A549 (cell line): ENCODE data around the gene VWCE. TPM values are rescaled to one million over a fixed set of nuclear protein-coding genes. Genes with fewer than 3 reads are reported as not detected.

Experiments
- ATAC-seq, 2 experiments: fragments of 200-7000 bp in 1 of 2; fragments of >200 bp in 1 of 2; cut with Nextera tagmentation in 1 of 2; cut with Tn5 transposase in 1 of 2; 3 replicates each; pipeline versions ENCODE4 v1.8.0 to v1.9.1; 2018 to 2020; ENCODE audit warnings: mild to moderate bottlenecking in 1 of 2, moderate library complexity in 1 of 2
- CTCF ChIA-PET: fragments of 300-600 bp; sonication (Branson Sonifier 250); formaldehyde crosslinking; extraction: SDS; loops from one replicate; lab custom pipeline; 2021; ENCODE audit warnings: antibody characterized with exemption, inconsistent platforms; lab: Yijun Ruan, JAX
- POLR2A ChIA-PET: fragments of 350-600 bp; formaldehyde crosslinking; extraction: SDS; loops from one replicate; lab custom pipeline; 2021; ENCODE audit warnings: antibody characterized with exemption, inconsistent platforms; lab: Yijun Ruan, JAX
- DNase-seq, 2 experiments: peaks; one replicate each; pipeline versions ENCODE4 v3.0.0 to v3.0.0-alpha.2; 2011 to 2016; ENCODE audit warnings: low read depth in 1 of 2, low spot score in 1 of 2
- FAIRE-seq: peaks from 2 replicates; lab custom pipeline; 2011; peaks lifted over from hg19 to GRCh38; lab: Jason Lieb, UNC
- H3K27ac ChIP-seq, 2 experiments: fragments of >200 bp; sonication (Bioruptor Twin); formaldehyde crosslinking; 3 replicates each; pipeline ENCODE4 v1.5.1; 2016 to 2017
- H3K4me1 ChIP-seq: fragments of >200 bp; sonication (Bioruptor Twin); formaldehyde crosslinking; 3 replicates; pipeline ENCODE4 v1.6.1; 2016
- H3K4me2 ChIP-seq: fragments of >200 bp; sonication (Bioruptor Twin); formaldehyde crosslinking; 3 replicates; pipeline ENCODE4 v1.6.1; 2016
- H3K4me3 ChIP-seq: fragments of >200 bp; sonication (Bioruptor Twin); formaldehyde crosslinking; 3 replicates; pipeline ENCODE4 v1.5.1; 2016
- H3K9me3 ChIP-seq: fragments of >200 bp; sonication (Bioruptor Twin); formaldehyde crosslinking; 3 replicates; pipeline ENCODE4 v1.6.1; 2016
- FOSL2 ChIP-seq, 2 experiments: fragments of 450-650 bp in 1 of 2; fragments of >200 bp in 1 of 2; sonication (Bioruptor Twin) in 1 of 2; formaldehyde crosslinking; IDR thresholded peaks; 2 replicates each; pipeline versions ENCODE4 v1.5.0 to v1.6.1; 2016 to 2020; ENCODE audit warnings: mild to moderate bottlenecking in 1 of 2, moderate library complexity in 1 of 2
- HMGXB4 ChIP-seq: fragments of 250-450 bp; sonication (Bioruptor Pico); IDR thresholded peaks from 2 replicates; pipeline ENCODE4 v1.5.0; 2021; ENCODE audit warnings: mild to moderate bottlenecking, moderate library complexity, borderline replicate concordance
- KDM1A ChIP-seq: fragments of 200-600 bp; sonication (generic); IDR thresholded peaks from 2 replicates; pipeline ENCODE4 v1.6.1; 2016; ENCODE audit warnings: low read depth, mild to moderate bottlenecking
- MAX ChIP-seq: IDR thresholded peaks from 2 replicates; pipeline ENCODE4 v1.6.1; 2012
- MYC ChIP-seq: IDR thresholded peaks from 2 replicates; pipeline ENCODE4 v1.6.1; 2012; ENCODE audit warnings: mild to moderate bottlenecking, inconsistent platforms, low read length, improper control_type of control experiment, borderline replicate concordance
- POLR2AphosphoS2 ChIP-seq: conservative IDR thresholded peaks from 2 replicates; pipeline ENCODE4 v1.6.1; 2012; ENCODE audit warnings: low read length, improper control_type of control experiment, inconsistent platforms
- RFX5 ChIP-seq: fragments of 450-650 bp; IDR thresholded peaks from 2 replicates; pipeline ENCODE4 v1.7.1; 2014; ENCODE audit warnings: antibody characterized with exemption, mild to moderate bottlenecking, moderate library complexity
- ZC3H11A ChIP-seq: fragments of 450-650 bp; IDR thresholded peaks from 2 replicates; pipeline ENCODE4 v1.6.1; 2014; ENCODE audit warnings: antibody characterized with exemption, mild to moderate bottlenecking
- ZNF302 ChIP-seq: fragments of 250-450 bp; sonication (Bioruptor Pico); IDR thresholded peaks from 2 replicates; pipeline ENCODE4 v1.9.0; 2021; ENCODE audit warnings: inconsistent platforms, mild to moderate bottlenecking, moderate library complexity
- WGBS: methylation state at CpG from one replicate; pipeline ENCODE4 v1.1.6; 2017; ENCODE audit errors: missing lambda C conversion rate; 5-methylcytosine and 5-hydroxymethylcytosine counted together
- polyA plus RNA-seq, 4 experiments: library from polyadenylated mRNA; depleted of rRNA in 3 of 4; stranded (reverse); fragments of >200 nt; fragmentation: RNase III in 1 of 4; extraction: RNeasy Plus Mini Kit Qiagen cat#74134 plus additional on column Dnase treatment in 1 of 4; gene quantifications; 2 replicates in 3 of 4; 3 replicates in 1 of 4; pipeline ENCODE4 v1.2.3, GENCODE V29; 2011 to 2017

The VWCE gene
- polyA plus RNA-seq, 2 of the 4 experiments (the other 2 are of a cell fraction), result 0.45 to 0.65 TPM

- peak overlapping the region in 1 of 2 experiments; percentile 93; a peak in 1 of 6 replicates for H3K27ac ChIP-seq
- H3K9me3 ChIP-seq, result no peaks in the 10 kb centered on the region
- no peak overlapping the region for H3K4me2 ChIP-seq
- WGBS, result 91% methylated on average over 1 of the region's 1 CpG
- TF ChIP-seq RFX5 (no peak), ZNF302 (CRISPR knock-in tag) (no peak), MYC (no peak)
- ChIA-PET POLR2A (interaction anchor here (1.5 to 7.9 kb wide), 3 partner anchors 26 to 57 kb away, joined by 12 to 67 read pairs (median 40); partner anchors contain the start of genes CYB561A3, TMEM138 and TMEM216), CTCF (interaction anchor here (0.9 to 10.9 kb wide), 15 partner anchors 8 to 111 kb away, joined by 3 to 552 read pairs (median 9); partner anchors contain the start of genes CYB561A3, TMEM138 and TMEM216)
- H3K4me1 ChIP-seq, result peaks cover 35% of the 10 kb centered on the region
- ATAC-seq (no peak), DNase-seq (no peak), FAIRE-seq (no peak)
- H3K4me3 ChIP-seq, result no peak overlapping the region
Measured at GRCh38 chr11:61335355-61335710, 40.2 kb upstream of the VWCE start.

DNA sequence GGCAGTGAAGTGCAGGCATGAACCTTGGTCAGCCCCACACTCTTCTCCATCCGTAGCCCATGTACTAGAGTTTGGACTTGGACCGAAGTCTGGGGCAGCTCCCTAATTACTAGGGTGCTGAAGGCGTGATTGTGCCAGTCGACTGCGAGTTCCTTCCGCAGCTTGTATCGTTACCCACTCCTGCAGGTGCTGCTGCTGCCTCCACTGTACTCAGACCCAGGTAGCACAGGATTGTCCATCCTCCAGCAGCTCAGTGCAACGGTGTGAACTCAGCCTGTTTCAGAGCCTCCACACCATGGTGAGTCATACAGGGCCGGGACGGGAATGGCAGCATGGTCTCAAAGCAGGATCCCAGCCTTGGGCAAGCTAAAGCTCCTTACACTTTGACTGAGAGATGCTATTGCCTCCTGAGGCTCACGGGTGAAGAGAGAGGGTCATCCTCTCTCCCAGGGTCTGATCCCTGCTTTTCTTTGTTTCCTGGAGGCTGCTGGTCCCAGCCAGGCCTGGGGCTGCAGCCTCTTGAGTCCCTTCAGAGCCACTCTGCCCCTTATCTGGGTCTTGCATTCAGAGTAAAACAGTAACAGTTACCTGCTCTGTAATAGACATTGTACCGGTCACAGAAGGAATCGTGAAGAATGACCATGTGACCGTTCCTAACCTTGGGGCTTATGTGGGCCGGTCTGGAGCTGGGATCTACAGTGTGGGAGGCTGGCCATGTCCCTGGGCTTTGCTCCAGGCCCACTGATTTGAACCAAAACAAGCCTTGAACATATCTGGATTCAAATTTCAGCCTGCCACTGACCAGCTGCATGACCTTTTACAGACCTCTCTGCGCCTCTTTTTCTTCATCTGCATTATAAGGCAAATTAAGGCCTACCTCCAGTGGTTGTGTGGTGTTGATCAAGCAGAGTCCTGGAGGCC, 39.6 kb upstream of the VWCE start:
- DNase-seq (no peak), ATAC-seq (no peak), FAIRE-seq (no peak)
- ChIA-PET POLR2A (interaction anchor here (1.6 to 7.9 kb wide), 5 partner anchors 26 to 58 kb away, joined by 5 to 67 read pairs (median 7); partner anchors contain the start of genes CYB561A3, TMEM138 and TMEM216), CTCF (interaction anchor here (1.3 to 10.9 kb wide), 10 partner anchors 8 to 142 kb away, joined by 3 to 552 read pairs (median 14); partner anchors contain the start of genes CYB561A3, TMEM138 and TMEM216)
- Histone ChIP-seq H3K4me3 (no peak overlapping the region), H3K4me1 (peaks cover 35% of the 10 kb centered on the region), H3K9me3 (no peaks in the 10 kb centered on the region), H3K27ac (peak overlapping the region; percentile 93 to 96; a peak in 5 of 6 replicates), H3K4me2 (peak overlapping the region; percentile 80)
- WGBS, result 88% methylated on average over 16 of the region's 16 CpGs
- TF ChIP-seq FOSL2 (IDR thresholded peaks at IDR 0.05), result no peak
- TF ChIP-seq FOSL2 (CRISPR knock-in tag; IDR thresholded peaks at IDR 0.05), result peak; percentile 29; the same call in 1 of the 2 replicates
- TF ChIP-seq HMGXB4 (CRISPR knock-in tag), result no peak

DNA sequence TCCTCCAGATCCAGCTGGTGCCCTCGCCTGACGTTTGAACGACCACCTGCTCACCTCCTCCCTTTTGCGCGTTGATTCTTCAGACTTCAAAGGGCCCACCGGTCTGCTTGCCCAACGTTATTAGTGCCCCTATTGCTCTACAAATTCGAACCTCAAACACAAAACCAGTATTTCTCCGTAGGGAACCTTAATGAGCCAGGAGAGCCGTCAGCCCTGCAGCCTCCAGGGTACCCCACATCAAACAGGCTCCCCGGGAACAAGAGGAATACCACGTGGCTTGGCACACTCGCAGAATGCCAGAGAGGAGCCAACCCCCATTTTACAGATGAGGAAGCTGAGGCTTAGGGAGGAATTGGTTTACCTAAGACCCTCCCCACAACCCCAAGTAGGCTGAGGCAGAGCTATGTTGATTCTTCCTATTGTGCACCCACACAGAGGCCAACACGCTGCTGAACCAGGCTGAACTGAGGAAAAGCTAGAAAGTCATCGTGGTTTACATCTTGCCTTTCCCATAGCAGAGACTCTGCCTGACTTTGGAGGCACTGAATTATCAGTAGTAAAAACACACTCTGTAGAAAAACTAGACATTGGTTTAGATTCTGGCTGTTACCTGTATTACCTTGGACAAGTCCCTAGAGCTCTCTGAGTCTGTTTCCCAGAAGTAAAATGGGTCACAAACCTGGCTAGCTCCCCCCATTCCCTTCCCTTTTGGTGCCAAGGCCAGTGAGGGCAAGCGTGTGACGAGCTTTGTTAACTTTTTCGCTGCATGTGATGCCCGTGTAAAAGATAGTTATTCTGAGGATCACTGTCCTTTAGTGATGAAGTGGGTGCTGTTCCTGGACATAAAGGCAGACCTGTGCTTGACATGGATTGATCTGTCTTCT, 38.7 kb upstream of the VWCE start:
- DNase-seq, result no peak
- Histone ChIP-seq H3K4me3 (peak overlapping the region; percentile 96), H3K4me2 (peak overlapping the region; percentile 80), H3K27ac (peak overlapping the region; percentile 93 to 96), H3K9me3 (no peaks in the 10 kb centered on the region), H3K4me1 (peaks cover 35% of the 10 kb centered on the region)
- WGBS, result 34% methylated on average over 17 of the region's 19 CpGs
- POLR2A ChIA-PET, result interaction anchor here (1.1 to 7.9 kb wide), 6 partner anchors 11 to 59 kb away, joined by 3 to 67 read pairs (median 6); partner anchors contain the start of genes CYB561A3, TMEM138 and TMEM216
- no peak for TF ChIP-seq POLR2AphosphoS2
- peak; percentile 81; the same call in 1 of the 2 replicates for TF ChIP-seq KDM1A
- TF ChIP-seq ZC3H11A, result no peak
- peak; percentile 80 for TF ChIP-seq MYC
- peak; percentile 40 for TF ChIP-seq MAX
- CTCF ChIA-PET, result interaction anchor here (1.0 to 10.9 kb wide), 11 partner anchors 12 to 143 kb away, joined by 3 to 552 read pairs (median 5); partner anchors contain the start of genes CYB561A3, TMEM138 and TMEM216
- FAIRE-seq, result no peak
- ATAC-seq, result no peak
